GM12878 (cell line): ENCODE results near the gene TNFRSF6B. TPM values are rescaled to one million over a fixed set of nuclear protein-coding genes. Genes with fewer than 3 reads are reported as not detected.

Experiments used
- ASH2L ChIP-seq: fragments of 300-600, 200-600 bp; sonication (generic); IDR thresholded peaks from 2 replicates; pipeline ENCODE4 v1.6.1; 2017; ENCODE audit warnings: low read depth, mild to moderate bottlenecking, borderline replicate concordance
- BRCA1 ChIP-seq: IDR thresholded peaks from 2 replicates; pipeline ENCODE4 v1.6.1; 2011; ENCODE audit warnings: low read depth, low read length, improper control_type of control experiment
- CBFB ChIP-seq: IDR thresholded peaks from 2 replicates; pipeline ENCODE4 v1.6.1; 2016; ENCODE audit warnings: antibody characterized with exemption, low read depth
- CREM ChIP-seq: IDR thresholded peaks from 2 replicates; pipeline ENCODE4 v1.6.1; 2014; ENCODE audit warnings: antibody characterized with exemption, low read depth
- EED ChIP-seq: sonication (generic); IDR thresholded peaks from 2 replicates; pipeline ENCODE4 v1.6.1; 2016; ENCODE audit warnings: antibody characterized with exemption, low read depth
- IKZF1 ChIP-seq: fragments of 450-650 bp; conservative IDR thresholded peaks from 2 replicates; pipeline ENCODE4 v1.6.1; 2017; ENCODE audit warnings: antibody characterized with exemption, mild to moderate bottlenecking
- MEF2A ChIP-seq: IDR thresholded peaks from 2 replicates; pipeline ENCODE4 v1.6.1; 2011; ENCODE audit warnings: low read depth, mild to moderate bottlenecking, low read length, moderate library complexity; ENCODE audit not compliant: insufficient read depth
- NR2C1 ChIP-seq: fragments of 450-650 bp; IDR thresholded peaks from 2 replicates; pipeline ENCODE4 v1.6.1; 2017; ENCODE audit warnings: antibody characterized with exemption, mild to moderate bottlenecking, moderate library complexity
- NR2F1 ChIP-seq: fragments of 450-650 bp; conservative IDR thresholded peaks from 2 replicates; pipeline ENCODE4 v1.6.1; 2017; ENCODE audit warnings: mild to moderate bottlenecking
- POLR2A ChIP-seq: IDR thresholded peaks from 2 replicates; pipeline ENCODE4 v1.6.1; 2011; ENCODE audit warnings: low read depth, mild to moderate bottlenecking, low read length
- RELA ChIP-seq: fragments of 450-650 bp; IDR thresholded peaks from 2 replicates; pipeline ENCODE4 v1.8.0; 2014; ENCODE audit warnings: borderline replicate concordance; ENCODE audit not compliant: partially characterized antibody
- RUNX3 ChIP-seq: IDR thresholded peaks from 2 replicates; pipeline ENCODE4 v1.6.1; 2012; ENCODE audit warnings: low read length, inconsistent platforms
- TCF12 ChIP-seq: IDR thresholded peaks from 2 replicates; pipeline ENCODE4 v1.6.1; 2011; ENCODE audit warnings: low read depth, mild to moderate bottlenecking, low read length
- ZNF384 ChIP-seq: IDR thresholded peaks from 2 replicates; pipeline ENCODE4 v1.6.1; 2012; ENCODE audit warnings: low read depth, mild to moderate bottlenecking, low read length, improper control_type of control experiment, borderline replicate concordance
- ZZZ3 ChIP-seq: IDR thresholded peaks from 2 replicates; pipeline ENCODE4 v1.6.1; 2011; ENCODE audit warnings: low read depth; ENCODE audit not compliant: control insufficient read depth, insufficient read length
- polyA plus RNA-seq, 11 experiments: library from polyadenylated mRNA; depleted of rRNA in 4 of 11; unstranded in 6 of 11; stranded (reverse) in 5 of 11; fragments of >200 nt; fragmentation: Nextera tagmentation in 4 of 11; fragmentation: Illumina TruSeq in 1 of 11; extraction: Ambion mirVana in 4 of 11; extraction: Trizol in 1 of 11; gene quantifications; 1 replicate in 1 of 11; 2 replicates in 10 of 11; pipeline versions ENCODE4 v1.2.1 to v1.2.3, GENCODE V29; 2011 to 2016; ENCODE audit warnings: inconsistent platforms in 2 of 11, missing spikeins in 2 of 11, low read depth in 1 of 11
- total RNA-seq, 4 experiments: library from RNA; depleted of rRNA in 3 of 4; stranded (reverse); fragments of >200 nt in 3 of 4; fragmentation: Illumina TruSeq in 1 of 4; extraction: Trizol in 1 of 4; gene quantifications; 2 replicates each; pipeline versions ENCODE4 v1.2.1 to v1.2.3, GENCODE V29; 2013 to 2021
- TF ChIP-seq, protein P1 (sequence below): fragments of 450-650 bp; IDR thresholded peaks from 2 replicates; pipeline ENCODE4 v1.6.1; 2017; ENCODE audit warnings: mild to moderate bottlenecking, moderate library complexity
- TF ChIP-seq, protein P2 (sequence below): IDR thresholded peaks from 2 replicates; pipeline ENCODE4 v1.6.1; 2011; ENCODE audit warnings: borderline replicate concordance, low read depth, mild to moderate bottlenecking, moderate library complexity, mixed read lengths, low read length; ENCODE audit not compliant: insufficient read depth; ENCODE audit errors: extremely low read length
- TF ChIP-seq, protein P3 (sequence below): fragments of 450-650 bp; IDR thresholded peaks from 2 replicates; pipeline ENCODE4 v1.6.1; 2016; ENCODE audit warnings: mild to moderate bottlenecking
- TF ChIP-seq, protein P4 (sequence below): IDR thresholded peaks from 2 replicates; pipeline ENCODE4 v1.6.1; 2011; ENCODE audit warnings: mild to moderate bottlenecking, low read depth, low read length, moderate library complexity; ENCODE audit not compliant: insufficient replicate concordance
- TF ChIP-seq, protein P5 (sequence below): fragments of 450-650 bp; IDR thresholded peaks from 2 replicates; pipeline ENCODE4 v1.6.1; 2017; ENCODE audit warnings: antibody characterized with exemption, mild to moderate bottlenecking, moderate library complexity

TNFRSF6B gene
- total and polyA plus RNA-seq, 10 of the 15 experiments (the other 5 are each of a cell fraction or from before 2014, with no cell fraction given), result 0.67 to 2.2 (median 1.8) TPM; not detected in 7

DNA sequence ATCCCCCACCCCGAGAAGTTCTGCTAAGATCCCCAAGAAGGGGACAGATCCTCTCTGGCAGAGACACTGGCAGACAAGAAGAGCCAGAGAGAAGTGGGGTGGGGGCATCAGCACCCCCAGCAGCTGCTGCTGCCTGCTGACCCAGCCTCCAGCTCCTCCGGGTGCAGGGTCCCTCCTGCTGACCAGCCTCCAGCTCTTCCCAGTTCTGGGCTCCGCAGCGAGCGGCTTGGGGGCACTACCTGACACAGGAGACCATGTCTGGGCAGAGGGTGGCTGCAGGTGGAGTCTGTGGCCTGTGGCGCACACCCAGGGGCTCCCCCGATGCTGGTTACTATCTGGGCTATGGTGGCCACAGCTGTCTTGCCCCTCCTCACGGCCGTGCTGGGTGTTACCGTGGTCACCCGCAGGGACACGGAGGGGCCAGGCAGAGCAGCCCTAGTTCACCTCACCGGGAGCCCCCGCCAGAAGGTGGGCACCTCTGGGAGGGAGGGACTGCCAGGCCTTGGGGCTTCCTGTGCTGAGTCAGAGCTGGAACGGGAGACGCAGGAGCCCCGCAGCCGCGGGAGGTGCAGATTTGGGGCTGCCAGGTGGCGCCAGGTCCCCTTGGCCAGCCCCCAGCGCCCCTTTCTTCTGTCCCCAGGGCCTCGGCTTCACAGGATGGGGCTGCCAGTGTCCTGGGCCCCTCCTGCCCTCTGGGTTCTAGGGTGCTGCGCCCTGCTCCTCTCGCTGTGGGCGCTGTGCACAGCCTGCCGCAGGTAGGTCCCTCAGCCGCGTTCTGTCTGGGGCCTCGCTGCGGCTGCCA lies 40.6 kb downstream of the TNFRSF6B start (continued):
- TF ChIP-seq, protein P1, sequence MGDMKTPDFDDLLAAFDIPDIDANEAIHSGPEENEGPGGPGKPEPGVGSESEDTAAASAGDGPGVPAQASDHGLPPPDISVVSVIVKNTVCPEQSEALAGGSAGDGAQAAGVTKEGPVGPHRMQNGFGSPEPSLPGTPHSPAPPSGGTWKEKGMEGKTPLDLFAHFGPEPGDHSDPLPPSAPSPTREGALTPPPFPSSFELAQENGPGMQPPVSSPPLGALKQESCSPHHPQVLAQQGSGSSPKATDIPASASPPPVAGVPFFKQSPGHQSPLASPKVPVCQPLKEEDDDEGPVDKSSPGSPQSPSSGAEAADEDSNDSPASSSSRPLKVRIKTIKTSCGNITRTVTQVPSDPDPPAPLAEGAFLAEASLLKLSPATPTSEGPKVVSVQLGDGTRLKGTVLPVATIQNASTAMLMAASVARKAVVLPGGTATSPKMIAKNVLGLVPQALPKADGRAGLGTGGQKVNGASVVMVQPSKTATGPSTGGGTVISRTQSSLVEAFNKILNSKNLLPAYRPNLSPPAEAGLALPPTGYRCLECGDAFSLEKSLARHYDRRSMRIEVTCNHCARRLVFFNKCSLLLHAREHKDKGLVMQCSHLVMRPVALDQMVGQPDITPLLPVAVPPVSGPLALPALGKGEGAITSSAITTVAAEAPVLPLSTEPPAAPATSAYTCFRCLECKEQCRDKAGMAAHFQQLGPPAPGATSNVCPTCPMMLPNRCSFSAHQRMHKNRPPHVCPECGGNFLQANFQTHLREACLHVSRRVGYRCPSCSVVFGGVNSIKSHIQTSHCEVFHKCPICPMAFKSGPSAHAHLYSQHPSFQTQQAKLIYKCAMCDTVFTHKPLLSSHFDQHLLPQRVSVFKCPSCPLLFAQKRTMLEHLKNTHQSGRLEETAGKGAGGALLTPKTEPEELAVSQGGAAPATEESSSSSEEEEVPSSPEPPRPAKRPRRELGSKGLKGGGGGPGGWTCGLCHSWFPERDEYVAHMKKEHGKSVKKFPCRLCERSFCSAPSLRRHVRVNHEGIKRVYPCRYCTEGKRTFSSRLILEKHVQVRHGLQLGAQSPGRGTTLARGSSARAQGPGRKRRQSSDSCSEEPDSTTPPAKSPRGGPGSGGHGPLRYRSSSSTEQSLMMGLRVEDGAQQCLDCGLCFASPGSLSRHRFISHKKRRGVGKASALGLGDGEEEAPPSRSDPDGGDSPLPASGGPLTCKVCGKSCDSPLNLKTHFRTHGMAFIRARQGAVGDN, result no peak
- TF ChIP-seq, protein P2, sequence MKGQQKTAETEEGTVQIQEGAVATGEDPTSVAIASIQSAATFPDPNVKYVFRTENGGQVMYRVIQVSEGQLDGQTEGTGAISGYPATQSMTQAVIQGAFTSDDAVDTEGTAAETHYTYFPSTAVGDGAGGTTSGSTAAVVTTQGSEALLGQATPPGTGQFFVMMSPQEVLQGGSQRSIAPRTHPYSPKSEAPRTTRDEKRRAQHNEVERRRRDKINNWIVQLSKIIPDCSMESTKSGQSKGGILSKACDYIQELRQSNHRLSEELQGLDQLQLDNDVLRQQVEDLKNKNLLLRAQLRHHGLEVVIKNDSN, result no peak
- TF ChIP-seq ZZZ3, result no peak
- TF ChIP-seq ASH2L, result no peak
- no peak for TF ChIP-seq NR2C1
- no peak for TF ChIP-seq ZNF384
- TF ChIP-seq, protein P3, sequence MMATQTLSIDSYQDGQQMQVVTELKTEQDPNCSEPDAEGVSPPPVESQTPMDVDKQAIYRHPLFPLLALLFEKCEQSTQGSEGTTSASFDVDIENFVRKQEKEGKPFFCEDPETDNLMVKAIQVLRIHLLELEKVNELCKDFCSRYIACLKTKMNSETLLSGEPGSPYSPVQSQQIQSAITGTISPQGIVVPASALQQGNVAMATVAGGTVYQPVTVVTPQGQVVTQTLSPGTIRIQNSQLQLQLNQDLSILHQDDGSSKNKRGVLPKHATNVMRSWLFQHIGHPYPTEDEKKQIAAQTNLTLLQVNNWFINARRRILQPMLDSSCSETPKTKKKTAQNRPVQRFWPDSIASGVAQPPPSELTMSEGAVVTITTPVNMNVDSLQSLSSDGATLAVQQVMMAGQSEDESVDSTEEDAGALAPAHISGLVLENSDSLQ, result peak; percentile 23; the same call in 1 of the 2 replicates
- TF ChIP-seq EED, result peak; percentile 86
- no peak; the same call in 1 of the 2 replicates for TF ChIP-seq NR2F1
- peak; percentile 47; the same call in 1 of the 2 replicates for TF ChIP-seq POLR2A
- TF ChIP-seq RUNX3, result peak; percentile 50
- TF ChIP-seq CBFB, result peak; percentile 57
- peak; percentile 75 for TF ChIP-seq IKZF1
- TF ChIP-seq RELA, result no peak
- no peak for TF ChIP-seq CREM
- no peak for TF ChIP-seq TCF12
- no peak for TF ChIP-seq BRCA1
- TF ChIP-seq, protein P4, sequence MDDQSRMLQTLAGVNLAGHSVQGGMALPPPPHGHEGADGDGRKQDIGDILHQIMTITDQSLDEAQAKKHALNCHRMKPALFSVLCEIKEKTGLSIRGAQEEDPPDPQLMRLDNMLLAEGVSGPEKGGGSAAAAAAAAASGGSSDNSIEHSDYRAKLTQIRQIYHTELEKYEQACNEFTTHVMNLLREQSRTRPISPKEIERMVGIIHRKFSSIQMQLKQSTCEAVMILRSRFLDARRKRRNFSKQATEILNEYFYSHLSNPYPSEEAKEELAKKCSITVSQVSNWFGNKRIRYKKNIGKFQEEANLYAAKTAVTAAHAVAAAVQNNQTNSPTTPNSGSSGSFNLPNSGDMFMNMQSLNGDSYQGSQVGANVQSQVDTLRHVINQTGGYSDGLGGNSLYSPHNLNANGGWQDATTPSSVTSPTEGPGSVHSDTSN, result no peak
- TF ChIP-seq, protein P5, sequence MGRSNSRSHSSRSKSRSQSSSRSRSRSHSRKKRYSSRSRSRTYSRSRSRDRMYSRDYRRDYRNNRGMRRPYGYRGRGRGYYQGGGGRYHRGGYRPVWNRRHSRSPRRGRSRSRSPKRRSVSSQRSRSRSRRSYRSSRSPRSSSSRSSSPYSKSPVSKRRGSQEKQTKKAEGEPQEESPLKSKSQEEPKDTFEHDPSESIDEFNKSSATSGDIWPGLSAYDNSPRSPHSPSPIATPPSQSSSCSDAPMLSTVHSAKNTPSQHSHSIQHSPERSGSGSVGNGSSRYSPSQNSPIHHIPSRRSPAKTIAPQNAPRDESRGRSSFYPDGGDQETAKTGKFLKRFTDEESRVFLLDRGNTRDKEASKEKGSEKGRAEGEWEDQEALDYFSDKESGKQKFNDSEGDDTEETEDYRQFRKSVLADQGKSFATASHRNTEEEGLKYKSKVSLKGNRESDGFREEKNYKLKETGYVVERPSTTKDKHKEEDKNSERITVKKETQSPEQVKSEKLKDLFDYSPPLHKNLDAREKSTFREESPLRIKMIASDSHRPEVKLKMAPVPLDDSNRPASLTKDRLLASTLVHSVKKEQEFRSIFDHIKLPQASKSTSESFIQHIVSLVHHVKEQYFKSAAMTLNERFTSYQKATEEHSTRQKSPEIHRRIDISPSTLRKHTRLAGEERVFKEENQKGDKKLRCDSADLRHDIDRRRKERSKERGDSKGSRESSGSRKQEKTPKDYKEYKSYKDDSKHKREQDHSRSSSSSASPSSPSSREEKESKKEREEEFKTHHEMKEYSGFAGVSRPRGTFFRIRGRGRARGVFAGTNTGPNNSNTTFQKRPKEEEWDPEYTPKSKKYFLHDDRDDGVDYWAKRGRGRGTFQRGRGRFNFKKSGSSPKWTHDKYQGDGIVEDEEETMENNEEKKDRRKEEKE, result no peak
- TF ChIP-seq MEF2A, result no peak
